Left forelimb (tissue), 1 donor: ENCODE measurements around the gene SOX6.

Experiments
- DNase-seq: peaks from one replicate; pipeline ENCODE4 v3.0.0-alpha.2; 2018; ENCODE audit warnings: low spot score

Gene SOX6

GRCh38 chr11:16317712-16318111 is 38.6 kb downstream of the SOX6 start:
- no peak for DNase-seq

- DNase-seq, result no peak
Observed at GRCh38 chr11:16313846-16314245, 42.5 kb downstream of the SOX6 start.

GRCh38 chr11:16312233-16312765 is 44.0 kb downstream of the SOX6 start:
- no peak for DNase-seq

- DNase-seq, result no peak
Observed at GRCh38 chr11:16311831-16312230, 44.5 kb downstream of the SOX6 start.

- no peak for DNase-seq
Observed at GRCh38 chr11:16310943-16311342, 45.4 kb downstream of the SOX6 start.

GRCh38 chr11:16309226-16309625 is 47.1 kb downstream of the SOX6 start:
- no peak for DNase-seq

GRCh38 chr11:16301462-16301861 is 54.9 kb downstream of the SOX6 start:
- no peak for DNase-seq

GRCh38 chr11:16299884-16300782 is 56.2 kb downstream of the SOX6 start:
- no peak for DNase-seq

GRCh38 chr11:16299390-16299789 is 57.0 kb downstream of the SOX6 start:
- no peak for DNase-seq

GRCh38 chr11:16297332-16297731 is 59.0 kb downstream of the SOX6 start:
- no peak for DNase-seq

- no peak for DNase-seq
Observed at GRCh38 chr11:16296273-16296672, 60.1 kb downstream of the SOX6 start.

- no peak for DNase-seq
Observed at GRCh38 chr11:16295592-16295991, 60.8 kb downstream of the SOX6 start.

GRCh38 chr11:16293204-16293681 is 63.1 kb downstream of the SOX6 start:
- no peak for DNase-seq

- no peak for DNase-seq
Observed at GRCh38 chr11:16292167-16292859, 64.0 kb downstream of the SOX6 start.

GRCh38 chr11:16291729-16292128 is 64.6 kb downstream of the SOX6 start:
- no peak for DNase-seq

GRCh38 chr11:16289541-16289940 is 66.8 kb downstream of the SOX6 start:
- no peak for DNase-seq

- DNase-seq, result no peak
Observed at GRCh38 chr11:16287630-16288280, 68.6 kb downstream of the SOX6 start.

- DNase-seq, result no peak
Observed at GRCh38 chr11:16286095-16286494, 70.3 kb downstream of the SOX6 start.

GRCh38 chr11:16280256-16280682 is 76.1 kb downstream of the SOX6 start:
- DNase-seq, result no peak

- no peak for DNase-seq
Observed at GRCh38 chr11:16279524-16279923, 76.8 kb downstream of the SOX6 start.

- DNase-seq, result no peak
Observed at GRCh38 chr11:16278979-16279378, 77.4 kb downstream of the SOX6 start.

- DNase-seq, result no peak
Observed at GRCh38 chr11:16278273-16278672, 78.1 kb downstream of the SOX6 start.
